Measurements from ENCODE around the gene PDF.

PDF gene, protein sequence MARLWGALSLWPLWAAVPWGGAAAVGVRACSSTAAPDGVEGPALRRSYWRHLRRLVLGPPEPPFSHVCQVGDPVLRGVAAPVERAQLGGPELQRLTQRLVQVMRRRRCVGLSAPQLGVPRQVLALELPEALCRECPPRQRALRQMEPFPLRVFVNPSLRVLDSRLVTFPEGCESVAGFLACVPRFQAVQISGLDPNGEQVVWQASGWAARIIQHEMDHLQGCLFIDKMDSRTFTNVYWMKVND

DNA sequence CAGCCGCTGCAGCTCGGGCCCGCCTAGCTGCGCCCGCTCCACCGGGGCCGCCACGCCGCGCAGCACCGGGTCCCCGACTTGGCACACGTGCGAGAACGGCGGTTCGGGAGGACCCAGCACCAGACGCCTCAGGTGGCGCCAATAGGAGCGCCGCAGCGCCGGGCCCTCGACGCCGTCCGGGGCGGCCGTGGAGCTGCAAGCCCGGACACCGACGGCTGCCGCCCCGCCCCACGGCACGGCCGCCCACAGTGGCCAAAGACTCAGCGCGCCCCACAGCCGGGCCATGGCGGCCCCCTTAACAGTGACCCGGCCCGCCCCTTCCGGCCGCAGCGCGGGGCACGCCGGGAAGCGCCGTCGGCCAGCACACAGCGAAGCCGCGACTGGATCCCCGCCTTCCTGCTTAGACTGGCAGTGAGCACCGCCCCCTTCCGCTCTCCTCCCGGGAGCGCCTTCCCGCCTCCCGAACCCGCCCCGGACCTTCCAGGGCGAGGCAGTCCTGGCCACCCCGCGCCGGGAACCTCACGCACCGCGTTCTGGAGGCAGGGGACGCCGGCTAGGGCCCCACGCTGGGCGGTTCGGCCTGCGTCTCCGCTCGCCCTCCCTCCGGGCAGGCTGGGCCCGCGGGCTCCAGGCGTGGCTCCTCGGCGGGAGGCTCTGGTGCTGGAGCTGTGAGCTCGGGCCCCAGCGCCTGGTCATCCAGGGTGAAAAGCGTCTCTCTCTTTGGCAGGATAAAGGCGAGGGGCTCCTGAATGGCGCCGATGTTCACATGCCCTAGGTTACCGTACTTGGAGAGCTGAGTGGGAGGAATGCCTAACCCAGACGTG is at the start of gene PDF:
Gene PDF (minus strand): TSS at position 303 of the 824 bp plus-strand sequence. CDS start 18 bp downstream, at position 285.
- Histone ChIP-seq H3K36me3 (peaks cover 76% of the 10 kb centered on the region), H3K4me2 (peak within 1 kb of the TSS; percentile 96), H3K27me3 (no peaks in the 10 kb centered on the region), H3K27ac (peak within 1 kb of the TSS; percentile 84), H4K20me1 (peaks cover 47% of the 10 kb centered on the region), H3K9me3 (no peaks in the 10 kb centered on the region), H3K4me1 (peaks cover 60% of the 10 kb centered on the region), H3K4me3 (peak within 1 kb of the TSS; percentile 83), H3K9ac (peak within 1 kb of the TSS; percentile 82)
- no peak for TF ChIP-seq Cebpa-rat (IDR thresholded peaks at IDR 0.05)

DNA sequence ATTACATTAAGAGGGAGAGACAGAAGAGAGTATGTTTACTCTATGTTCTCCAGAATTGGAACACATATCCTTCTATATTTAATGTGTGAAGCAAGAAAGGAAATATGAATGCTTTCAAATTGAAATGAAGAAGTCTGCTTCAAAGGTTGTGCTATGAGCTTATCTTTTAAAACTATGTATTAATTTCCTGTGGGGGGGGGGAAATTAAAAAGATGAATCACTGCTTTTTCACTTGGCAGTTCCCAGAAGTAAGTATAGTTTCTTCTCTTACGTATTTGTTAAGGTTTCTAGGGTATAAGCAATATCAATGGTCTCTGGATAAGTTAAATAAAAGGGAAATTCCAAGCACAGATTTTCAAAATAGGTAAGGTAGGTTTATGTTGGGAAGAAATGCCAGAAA is 48.4 kb upstream of the PDF start:
- Histone ChIP-seq H3K27ac (no peak overlapping the region), H3K4me1 (peaks cover 45% of the 10 kb centered on the region), H3K4me2 (no peak overlapping the region), H3K4me3 (no peak overlapping the region), H3K27me3 (no peaks in the 10 kb centered on the region), H3K9me3 (peaks cover 22% of the 10 kb centered on the region), H3K9ac (no peak overlapping the region), H3K36me3 (peaks cover 97% of the 10 kb centered on the region), H4K20me1 (no peaks in the 10 kb centered on the region)
- TF ChIP-seq Cebpa-rat (IDR thresholded peaks at IDR 0.05), result no peak

DNA sequence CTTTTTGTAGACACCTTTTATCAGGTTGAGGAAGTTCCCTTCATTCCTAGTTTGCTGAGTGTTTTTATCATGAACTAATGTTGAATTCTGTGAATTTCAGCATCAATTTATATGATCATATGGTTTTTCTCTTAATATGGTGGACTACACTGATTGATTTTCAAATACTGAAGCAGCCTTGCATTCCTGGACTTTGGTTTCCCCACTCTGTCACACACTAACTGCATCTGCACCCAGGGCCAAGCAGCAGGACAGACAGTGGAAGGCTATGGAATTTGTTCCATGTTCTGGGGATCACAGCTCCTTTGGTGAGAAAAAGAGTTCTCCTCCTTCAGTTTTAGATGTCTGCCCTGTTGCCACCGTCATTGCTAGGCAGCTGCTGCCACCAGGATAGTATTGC is 47.6 kb upstream of the PDF start:
- Histone ChIP-seq H3K9ac (no peak overlapping the region), H3K27ac (peak overlapping the region; percentile 21; the same call in 1 of the 2 replicates), H3K4me1 (peaks cover 45% of the 10 kb centered on the region), H4K20me1 (no peaks in the 10 kb centered on the region), H3K27me3 (no peaks in the 10 kb centered on the region), H3K4me3 (no peak overlapping the region), H3K9me3 (peaks cover 22% of the 10 kb centered on the region), H3K4me2 (no peak overlapping the region), H3K36me3 (peaks cover 90% of the 10 kb centered on the region)
- TF ChIP-seq Cebpa-rat (IDR thresholded peaks at IDR 0.05), result no peak

DNA sequence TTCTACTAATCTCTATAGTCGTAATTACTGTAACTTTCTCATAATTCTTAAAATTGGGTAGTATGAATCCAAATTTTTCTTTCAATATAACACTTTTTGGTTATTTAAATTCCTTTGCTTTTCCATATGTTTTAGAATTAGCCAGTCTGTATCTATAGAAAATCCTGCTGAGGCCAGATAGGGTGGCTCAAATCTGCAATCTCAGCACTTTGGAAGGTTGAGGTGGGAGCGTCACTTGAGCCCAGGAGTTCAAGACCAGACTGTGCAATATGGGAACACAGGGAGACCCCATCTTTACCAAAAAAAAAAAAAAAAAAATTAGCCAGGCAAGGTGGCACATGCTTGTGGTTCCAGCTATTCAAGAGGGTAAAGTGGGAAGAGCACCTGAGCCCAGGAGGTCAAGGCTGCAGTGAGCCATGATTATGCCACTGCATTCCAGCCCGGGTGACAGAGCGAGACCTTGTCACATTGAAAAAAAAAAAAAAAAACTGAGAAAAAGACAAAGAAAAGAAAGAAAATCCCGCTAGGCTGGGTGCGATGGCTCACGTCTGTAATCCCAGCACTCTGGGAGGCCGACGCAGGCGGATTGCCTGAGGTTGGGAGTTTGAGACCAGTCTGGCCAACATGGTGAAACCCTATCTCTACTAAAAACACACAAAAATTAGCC is 46.1 kb upstream of the PDF start:
- TF ChIP-seq Cebpa-rat (IDR thresholded peaks at IDR 0.05), result no peak
- Histone ChIP-seq H3K27ac (no peak overlapping the region), H3K27me3 (no peaks in the 10 kb centered on the region), H3K4me2 (no peak overlapping the region), H3K9ac (no peak overlapping the region), H3K4me1 (peaks cover 43% of the 10 kb centered on the region), H3K4me3 (no peak overlapping the region), H4K20me1 (no peaks in the 10 kb centered on the region), H3K36me3 (peaks cover 74% of the 10 kb centered on the region), H3K9me3 (peaks cover 22% of the 10 kb centered on the region)

DNA sequence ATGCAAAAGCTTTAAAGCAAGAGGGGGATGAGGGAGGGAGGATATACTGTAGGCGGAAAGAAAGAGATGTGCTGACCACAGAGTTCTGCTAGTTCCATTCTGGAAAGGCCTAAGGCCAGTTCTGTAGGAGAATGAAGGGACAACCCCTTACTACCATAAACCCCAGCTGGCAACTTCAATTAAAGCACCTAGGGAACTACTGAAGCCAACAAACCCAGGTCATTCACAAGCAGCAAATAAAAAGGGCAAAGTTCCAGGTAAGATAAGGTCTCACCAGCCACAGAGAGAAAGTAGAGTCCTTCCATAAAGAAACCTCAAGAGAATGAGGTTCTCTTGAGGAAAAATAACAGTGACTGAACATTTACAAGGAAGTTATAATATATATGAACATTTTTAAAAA is 42.6 kb upstream of the PDF start:
- peaks cover 74% of the 10 kb centered on the region for H3K36me3 ChIP-seq
- H3K4me2 ChIP-seq, result peak overlapping the region; percentile 78
- H4K20me1 ChIP-seq, result no peaks in the 10 kb centered on the region
- H3K9ac ChIP-seq, result peak overlapping the region; percentile 65
- peaks cover 70% of the 10 kb centered on the region for H3K4me1 ChIP-seq
- H3K9me3 ChIP-seq, result peaks cover 28% of the 10 kb centered on the region
- peak overlapping the region; percentile 92 for H3K27ac ChIP-seq
- TF ChIP-seq Cebpa-rat (IDR thresholded peaks at IDR 0.05), result no peak
- H3K27me3 ChIP-seq, result no peaks in the 10 kb centered on the region
- no peak overlapping the region for H3K4me3 ChIP-seq

DNA sequence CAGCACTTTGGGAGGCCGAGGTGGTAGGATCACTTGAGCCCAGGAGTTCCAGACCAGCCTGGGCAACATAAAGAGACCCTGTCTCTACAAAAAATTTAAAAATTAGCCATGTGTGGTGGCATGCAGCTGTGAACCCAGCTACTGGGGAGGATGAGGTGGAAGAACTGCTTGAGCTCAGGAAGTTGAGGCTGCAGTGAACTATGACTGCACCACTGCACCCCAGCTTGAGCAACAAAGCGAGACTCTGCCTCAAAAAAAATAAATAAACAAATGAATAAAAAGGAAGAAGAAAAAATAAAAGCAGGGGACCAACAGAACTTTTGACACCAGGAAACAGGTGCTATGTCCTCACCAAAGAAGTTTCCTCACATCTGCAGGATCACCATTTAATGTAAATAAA is 41.2 kb upstream of the PDF start:
- peak; percentile 65; the same call in 1 of the 2 replicates for TF ChIP-seq Cebpa-rat (IDR thresholded peaks at IDR 0.05)
- Histone ChIP-seq H3K9ac (peak overlapping the region; percentile 74; the same call in 1 of the 2 replicates), H3K36me3 (peaks cover 74% of the 10 kb centered on the region)

DNA sequence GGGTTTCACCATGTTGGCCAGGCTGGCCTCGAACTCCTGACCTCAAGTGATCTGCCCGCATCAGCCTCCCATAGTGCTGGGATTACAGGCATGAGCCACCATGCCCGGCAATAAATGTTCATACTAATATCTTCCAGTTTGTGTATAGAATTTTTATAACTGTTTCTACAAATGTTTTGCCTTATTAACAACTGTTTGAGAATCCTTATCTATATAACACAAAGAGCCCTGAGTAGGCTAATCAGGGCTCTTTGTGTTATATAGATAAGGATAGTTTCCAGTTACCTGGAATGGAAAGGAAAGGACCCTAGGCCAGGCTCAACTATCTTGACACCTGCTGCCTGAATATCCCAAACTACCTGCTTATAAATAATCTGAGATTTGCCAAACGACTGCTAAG is 38.5 kb upstream of the PDF start:
- H3K27ac ChIP-seq, result peak overlapping the region; percentile 92
- peaks cover 76% of the 10 kb centered on the region for H3K36me3 ChIP-seq
- peak overlapping the region; percentile 78 for H3K4me2 ChIP-seq
- no peak for TF ChIP-seq Cebpa-rat (IDR thresholded peaks at IDR 0.05)
- no peaks in the 10 kb centered on the region for H4K20me1 ChIP-seq
- H3K9ac ChIP-seq, result 0 out of 2 replicates have a peak overlapping the region, but pooled peaks have one; percentile 15
- H3K4me1 ChIP-seq, result peaks cover 97% of the 10 kb centered on the region
- no peaks in the 10 kb centered on the region for H3K27me3 ChIP-seq
- H3K9me3 ChIP-seq, result peaks cover 6% of the 10 kb centered on the region; the same call in 1 of the 2 replicates
- no peak overlapping the region for H3K4me3 ChIP-seq

More for the DNA sequence above, 41.2 kb upstream of the PDF start:
- Histone ChIP-seq H3K27ac (peak overlapping the region; percentile 92), H3K4me1 (peaks cover 84% of the 10 kb centered on the region), H3K9me3 (peaks cover 22% of the 10 kb centered on the region), H4K20me1 (no peaks in the 10 kb centered on the region), H3K4me3 (peak overlapping the region; percentile 1; the same call in 1 of the 2 replicates), H3K4me2 (peak overlapping the region; percentile 78), H3K27me3 (no peaks in the 10 kb centered on the region)

DNA sequence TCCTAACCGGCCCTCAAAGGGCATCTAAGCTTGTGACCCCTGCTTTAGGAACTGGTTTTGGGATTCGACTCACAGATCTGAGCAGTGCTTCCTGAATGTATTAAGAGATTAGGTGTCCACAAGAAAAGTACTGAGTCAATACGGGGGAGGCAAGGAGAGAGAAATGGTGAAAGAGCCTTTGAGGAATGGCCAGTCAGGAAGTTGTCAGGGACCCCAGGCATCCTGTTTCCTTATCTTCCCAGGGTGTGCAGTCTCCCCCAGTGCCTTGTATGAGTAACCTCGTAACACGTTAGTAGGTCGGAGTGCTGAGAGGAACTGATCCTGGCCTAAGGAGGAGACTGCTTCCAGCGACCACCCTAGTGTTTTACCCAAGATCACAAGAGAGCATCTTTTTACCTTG is 37.6 kb upstream of the PDF start:
- peak overlapping the region; percentile 15; the same call in 1 of the 2 replicates for H3K9ac ChIP-seq
- H3K9me3 ChIP-seq, result peaks cover 6% of the 10 kb centered on the region; the same call in 1 of the 2 replicates
- peak overlapping the region; percentile 78 for H3K4me2 ChIP-seq
- peak overlapping the region; percentile 92 for H3K27ac ChIP-seq
- H3K4me3 ChIP-seq, result no peak overlapping the region
- H3K4me1 ChIP-seq, result peaks cover 97% of the 10 kb centered on the region
- no peaks in the 10 kb centered on the region for H3K27me3 ChIP-seq
- no peaks in the 10 kb centered on the region for H4K20me1 ChIP-seq
- TF ChIP-seq Cebpa-rat (IDR thresholded peaks at IDR 0.05), result no peak
- H3K36me3 ChIP-seq, result peaks cover 84% of the 10 kb centered on the region

DNA sequence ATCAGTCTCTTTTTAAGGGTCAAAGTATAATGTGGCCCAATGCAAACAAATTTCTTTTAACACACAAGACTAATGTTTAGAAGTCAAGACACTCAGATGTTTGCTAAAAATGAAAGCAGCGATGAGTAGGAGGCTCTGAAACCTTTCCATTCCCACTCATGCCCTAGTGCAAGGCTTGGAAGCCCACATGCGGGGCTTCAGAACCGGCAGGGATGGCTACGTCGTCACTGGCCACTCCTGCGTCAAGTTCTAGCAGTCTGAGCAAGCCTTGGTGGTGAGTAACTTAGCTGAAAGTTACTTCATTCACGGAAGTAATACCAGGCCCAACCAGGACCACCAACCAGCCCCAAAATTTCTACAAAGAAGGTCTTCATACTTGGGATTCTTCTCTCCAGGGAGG is 36.0 kb upstream of the PDF start:
- Histone ChIP-seq H3K27me3 (no peaks in the 10 kb centered on the region), H4K20me1 (no peaks in the 10 kb centered on the region), H3K4me2 (no peak overlapping the region), H3K9ac (no peak overlapping the region; the same call in 1 of the 2 replicates), H3K27ac (peak overlapping the region; percentile 13; the same call in 1 of the 2 replicates), H3K4me3 (no peak overlapping the region), H3K36me3 (peaks cover 84% of the 10 kb centered on the region), H3K4me1 (peaks cover 99% of the 10 kb centered on the region), H3K9me3 (peaks cover 6% of the 10 kb centered on the region; the same call in 1 of the 2 replicates)
- no peak for TF ChIP-seq Cebpa-rat (IDR thresholded peaks at IDR 0.05)

Measured in BLaER1 (cell line).